ENCODE measurements around the gene RXFP1. TPM values are rescaled to one million over a fixed set of nuclear protein-coding genes. Genes with fewer than 3 reads are reported as not detected.
A peak's percentile ranks its signal among the peaks of the same experiment; 100 is the strongest.

The RXFP1 gene
- total RNA-seq, 8 experiments from 2014 or later, result 0.09 to 2.7 (median 1.5) TPM; not detected in 3

GRCh38 chr4:158670975-158671664 is 149.4 kb downstream of the RXFP1 start:
- in situ Hi-C loops (cut with MboI; ENCODE audit: low pct_unique_long_range_greater_than_20kb in 2 of 9, low sequenced_read_pairs in 9 of 9, unreplicated experiment in 9 of 9), result no loop called here
- H3K4me1 ChIP-seq (replicated peaks in 1 of 2), result peaks cover 3 to 12% of the 10 kb centered on the region in 2 donors
- H3K27ac ChIP-seq, result peak overlapping the region; percentile 61 to 85
- peak; percentile 8 to 35 (median 18) for ATAC-seq (replicated peaks in 6 of 8)
- WGBS, 10 experiments, result 0 to 1% (median 0%) methylated on average over 2 to 17 of the region's 35 CpGs; no CpG with 5 or more reads in 3 of the 10 experiments
- H3K4me3 ChIP-seq, result peak overlapping the region; percentile 59 to 87 (median 74)

GRCh38 chr4:158671665-158671914 is 149.9 kb downstream of the RXFP1 start, which contains the start of gene C4orf46:
C4orf46 (minus strand) TSS chr4:158671887; CDS start chr4:158671801, 86 bp downstream.
- peak in 1 of 8 experiments; percentile 7 for ATAC-seq (replicated peaks in 6 of 8)
- 0% methylated on average over 4 to 6 of the region's 20 CpGs; no CpG with 5 or more reads in 8 of the 10 experiments for whole genome bisulfite sequencing, 10 experiments
- peaks cover 3 to 12% of the 10 kb centered on the region in 2 donors for H3K4me1 ChIP-seq (replicated peaks in 1 of 2)
- in situ Hi-C loops (cut with MboI; ENCODE audit: low pct_unique_long_range_greater_than_20kb in 2 of 9, low sequenced_read_pairs in 9 of 9, unreplicated experiment in 9 of 9), result no loop called here
- peak within 1 kb of the TSS; percentile 59 to 87 (median 74) for H3K4me3 ChIP-seq
- H3K27ac ChIP-seq, result peak within 1 kb of the TSS; percentile 61 to 85

GRCh38 chr4:158671915-158672806 is 150.5 kb downstream of the RXFP1 start, which contains the start of gene ETFDH:
ETFDH (plus strand) TSS chr4:158672296; CDS start chr4:158672457, 161 bp downstream.
- H3K27ac ChIP-seq, result peak within 1 kb of the TSS; percentile 61 to 85
- peaks cover 3 to 12% of the 10 kb centered on the region in 2 donors for H3K4me1 ChIP-seq (replicated peaks in 1 of 2)
- WGBS, 10 experiments, result 0 to 2% (median 0%) methylated on average over 2 to 21 of the region's 60 CpGs; no CpG with 5 or more reads in 3 of the 10 experiments
- peak within 1 kb of the TSS; percentile 59 to 87 (median 74) for H3K4me3 ChIP-seq
- peak; percentile 85 to 93 (median 90) for ATAC-seq (replicated peaks in 6 of 8)
- in situ Hi-C loops (cut with MboI; ENCODE audit: low pct_unique_long_range_greater_than_20kb in 2 of 9, low sequenced_read_pairs in 9 of 9, unreplicated experiment in 9 of 9), result no loop called here

- Histone ChIP-seq H3K27ac (no peak overlapping the region), H3K4me3 (no peak overlapping the region), H3K4me1 (replicated peaks in 1 of 2) (peaks cover 3 to 12% of the 10 kb centered on the region in 2 donors)
- in situ Hi-C loops (cut with MboI; ENCODE audit: low pct_unique_long_range_greater_than_20kb in 2 of 9, low sequenced_read_pairs in 9 of 9, unreplicated experiment in 9 of 9), result no loop called here
- 58 to 100% (median 81%) methylated on average over 1 to 3 of the region's 3 CpGs; no CpG with 5 or more reads in 1 of the 10 experiments for WGBS, 10 experiments
- no peak for ATAC-seq (replicated peaks in 6 of 8)
These were observed 152.0 kb downstream of the RXFP1 start for GRCh38 chr4:158673633-158674032.

- WGBS, 10 experiments, result 43 to 100% (median 80%) methylated on average over 1 to 5 of the region's 5 CpGs; no CpG with 5 or more reads in 4 of the 10 experiments
- in situ Hi-C loops (cut with MboI; ENCODE audit: low pct_unique_long_range_greater_than_20kb in 2 of 9, low sequenced_read_pairs in 9 of 9, unreplicated experiment in 9 of 9), result no loop called here
- Histone ChIP-seq H3K4me3 (no peak overlapping the region), H3K27ac (no peak overlapping the region), H3K4me1 (replicated peaks in 1 of 2) (peaks cover 3 to 5% of the 10 kb centered on the region in 2 donors)
- ATAC-seq (replicated peaks in 6 of 8), result no peak
These were observed 154.4 kb downstream of the RXFP1 start for GRCh38 chr4:158676076-158676475.

- no peak for ATAC-seq (replicated peaks in 6 of 8)
- in situ Hi-C loops (cut with MboI; ENCODE audit: low pct_unique_long_range_greater_than_20kb in 2 of 9, low sequenced_read_pairs in 9 of 9, unreplicated experiment in 9 of 9), result no loop called here
- 50 to 100% (median 94%) methylated on average over 1 to 2 of the region's 2 CpGs for WGBS, 10 experiments
- Histone ChIP-seq H3K27ac (no peak overlapping the region), H3K4me3 (no peak overlapping the region), H3K4me1 (replicated peaks in 1 of 2) (no peaks in the 10 kb centered on the region)
These were observed 157.1 kb downstream of the RXFP1 start for GRCh38 chr4:158678767-158679166.

GRCh38 chr4:158681629-158682028 is 159.9 kb downstream of the RXFP1 start:
- peak in 1 of 8 experiments; percentile 84 for ATAC-seq (replicated peaks in 6 of 8)
- WGBS, 10 experiments, result 0 to 100% (median 86%) methylated on average over 1 of the region's 1 CpG; no CpG with 5 or more reads in 3 of the 10 experiments
- Histone ChIP-seq H3K4me3 (no peak overlapping the region), H3K27ac (no peak overlapping the region), H3K4me1 (replicated peaks in 1 of 2) (no peaks in the 10 kb centered on the region)
- in situ Hi-C loops (cut with MboI; ENCODE audit: low pct_unique_long_range_greater_than_20kb in 2 of 9, low sequenced_read_pairs in 9 of 9, unreplicated experiment in 9 of 9), result no loop called here

- H3K4me1 ChIP-seq (replicated peaks in 1 of 2), result no peaks in the 10 kb centered on the region
- ATAC-seq (replicated peaks in 6 of 8), result peak in 1 of 8 experiments; percentile 31
- WGBS, 10 experiments, result 48 to 100% (median 83%) methylated on average over 1 to 2 of the region's 2 CpGs; no CpG with 5 or more reads in 5 of the 10 experiments
- H3K4me3 ChIP-seq, result no peak overlapping the region
- in situ Hi-C loops (cut with MboI; ENCODE audit: low pct_unique_long_range_greater_than_20kb in 2 of 9, low sequenced_read_pairs in 9 of 9, unreplicated experiment in 9 of 9), result no loop called here
- no peak overlapping the region for H3K27ac ChIP-seq
These were observed 160.4 kb downstream of the RXFP1 start for GRCh38 chr4:158682066-158682465.

GRCh38 chr4:158688813-158689212 is 167.1 kb downstream of the RXFP1 start:
- 0 to 57% (median 49%) methylated on average over 1 of the region's 1 CpG; no CpG with 5 or more reads in 2 of the 10 experiments for WGBS, 10 experiments
- in situ Hi-C loops (cut with MboI; ENCODE audit: low pct_unique_long_range_greater_than_20kb in 2 of 9, low sequenced_read_pairs in 9 of 9, unreplicated experiment in 9 of 9), result no loop called here
- Histone ChIP-seq H3K4me1 (replicated peaks in 1 of 2) (no peaks in the 10 kb centered on the region), H3K4me3 (no peak overlapping the region), H3K27ac (no peak overlapping the region)
- ATAC-seq (replicated peaks in 6 of 8), result no peak

Other genes with a start within 250 kb of the RXFP1 start
- gene C4orf46, start 150.0 kb downstream of the RXFP1 start, total RNA-seq, result 10 to 100 TPM in 6 of 8 experiments, 1 to 10 TPM in 2; 2.9 to 21.1 (median 12.5) TPM
- 10 to 100 TPM in 7 of 8 experiments, 1 to 10 TPM in 1; 8.1 to 28.9 (median 22.5) TPM for gene ETFDH, start 150.4 kb downstream of the RXFP1 start, total RNA-seq
- gene PPID, start 201.5 kb downstream of the RXFP1 start, total RNA-seq, result 10 to 100 TPM; 36.9 to 68.3 (median 46.7) TPM
- 10 to 100 TPM; 16.2 to 47.4 (median 27.3) TPM for gene FNIP2, start 247.1 kb downstream of the RXFP1 start, total RNA-seq

All from motor neuron (in vitro differentiated cells).